ENCODE results near the gene SLC25A51. TPM values are rescaled to one million over a fixed set of nuclear protein-coding genes. Genes with fewer than 3 reads are reported as not detected.

SLC25A51 gene
- total RNA-seq, 1 donor, result 82.8 TPM

- DNase-seq (ENCODE audit: low read depth), result no peak
- no peak overlapping the region for H3K4me3 ChIP-seq (ENCODE audit: low read depth, low read length)
- TF ChIP-seq CTCF (IDR thresholded peaks at IDR 0.05; ENCODE audit: insufficient read depth, low read length), result no peak
Observed at GRCh38 chr9:37916471-37917312, 12.8 kb upstream of the SLC25A51 start.

- DNase-seq (ENCODE audit: low read depth), result no peak
- no peak overlapping the region for H3K4me3 ChIP-seq (ENCODE audit: low read depth, low read length)
- no peak for TF ChIP-seq CTCF (IDR thresholded peaks at IDR 0.05; ENCODE audit: insufficient read depth, low read length)
Observed at GRCh38 chr9:37915911-37916470, 12.1 kb upstream of the SLC25A51 start.

GRCh38 chr9:37914701-37915358 lies 10.9 kb upstream of the SLC25A51 start:
- H3K4me3 ChIP-seq (ENCODE audit: low read depth, low read length), result no peak overlapping the region
- TF ChIP-seq CTCF (IDR thresholded peaks at IDR 0.05; ENCODE audit: insufficient read depth, low read length), result no peak
- DNase-seq (ENCODE audit: low read depth), result no peak

GRCh38 chr9:37914154-37914551 lies 10.2 kb upstream of the SLC25A51 start:
- TF ChIP-seq CTCF (IDR thresholded peaks at IDR 0.05; ENCODE audit: insufficient read depth, low read length), result no peak
- DNase-seq (ENCODE audit: low read depth), result no peak
- H3K4me3 ChIP-seq (ENCODE audit: low read depth, low read length), result no peak overlapping the region

- peak; percentile 98 for TF ChIP-seq CTCF (IDR thresholded peaks at IDR 0.05; ENCODE audit: insufficient read depth, low read length)
- DNase-seq (ENCODE audit: low read depth), result peak; percentile 72
- H3K4me3 ChIP-seq (ENCODE audit: low read depth, low read length), result no peak overlapping the region
Observed at GRCh38 chr9:37913480-37914153, 9.7 kb upstream of the SLC25A51 start.

GRCh38 chr9:37911271-37911681 lies 7.3 kb upstream of the SLC25A51 start:
- no peak overlapping the region for H3K4me3 ChIP-seq (ENCODE audit: low read depth, low read length)
- no peak for DNase-seq (ENCODE audit: low read depth)
- no peak for TF ChIP-seq CTCF (IDR thresholded peaks at IDR 0.05; ENCODE audit: insufficient read depth, low read length)
